ENCODE measurements around the gene KCNJ18.
"Not testable (repeated sequence)": the region's sequence is repeated elsewhere in the genome, so short reads cannot be mapped to it uniquely, and the experiment has no call there.

GRCh38 chr17:21669616-21670360 is 22.5 kb upstream of the KCNJ18 start:
- TF ChIP-seq POLR2A, TAF1 (IDR thresholded peaks at IDR 0.05; ENCODE audit: low read depth, low read length): not testable (repeated sequence)
